GM18870 (cell line): Measurements from ENCODE around the gene APLF.
"Not testable (repeated sequence)": the region's sequence is repeated elsewhere in the genome, so short reads cannot be mapped to it uniquely, and the experiment has no call there.

Experiments used
- ATAC-seq: cut with Tn5 transposase; IDR thresholded peaks from one replicate; pipeline ENCODE4 v1.9.1; 2021; ENCODE audit warnings: moderate library complexity; ENCODE audit not compliant: unreplicated experiment

The APLF gene

DNA sequence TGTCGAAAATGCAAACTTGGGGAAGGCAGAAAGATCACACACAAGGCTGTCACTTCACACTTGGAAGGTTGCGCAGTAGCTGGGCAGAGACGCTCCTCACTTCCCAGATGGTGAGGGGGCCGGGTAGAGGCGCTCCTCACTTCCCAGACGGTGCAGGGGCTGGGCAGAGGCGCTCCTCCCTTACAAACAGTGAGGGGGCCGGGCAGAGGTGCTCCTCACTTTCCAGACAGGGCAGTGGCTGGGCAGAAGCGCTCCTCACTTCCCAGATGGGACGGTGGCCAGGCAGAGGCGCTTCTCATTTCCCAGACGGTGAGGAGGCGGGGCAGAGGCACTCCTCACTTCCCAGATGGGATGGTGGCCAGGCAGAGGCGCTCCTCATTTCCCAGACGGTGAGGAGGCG lies 59.6 kb downstream of the APLF start:
- ATAC-seq: not testable (repeated sequence)

DNA sequence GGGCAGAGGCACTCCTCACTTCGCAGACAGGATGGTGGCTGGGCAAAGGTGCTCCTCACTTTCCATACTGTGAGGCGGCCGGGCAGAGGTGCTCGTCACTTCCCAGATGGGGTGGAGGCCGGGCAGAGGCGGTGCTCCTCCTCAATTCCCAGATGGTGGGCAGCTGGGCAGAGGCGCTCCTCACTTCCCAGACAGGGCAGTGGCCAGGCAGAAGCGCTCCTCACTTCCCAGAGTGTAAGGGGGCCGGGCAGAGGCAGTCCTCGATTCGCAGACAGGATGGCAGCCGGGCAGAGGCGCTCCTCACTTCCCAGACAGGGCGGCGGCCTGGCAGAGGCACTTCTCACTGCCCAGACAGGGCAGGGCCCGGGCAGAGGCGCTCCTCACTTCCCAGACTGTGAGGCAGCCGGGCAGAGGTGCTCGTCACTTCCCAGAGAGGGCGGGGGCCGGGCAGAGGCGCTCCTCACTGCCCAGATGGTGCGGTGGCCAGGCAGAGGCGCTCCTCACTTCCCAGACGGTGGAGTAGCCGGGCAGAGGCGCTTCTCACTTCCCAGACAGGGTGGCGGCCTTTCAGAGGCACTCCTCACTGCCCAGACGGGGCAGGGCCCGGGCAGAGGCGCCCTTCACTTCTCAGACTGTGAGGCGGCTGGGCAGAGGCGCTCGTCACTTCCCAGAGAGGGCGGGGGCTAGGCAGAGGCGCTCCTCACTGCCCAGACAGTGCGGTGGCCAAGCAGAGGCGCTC lies 60.1 kb downstream of the APLF start:
- ATAC-seq: not testable (repeated sequence)

DNA sequence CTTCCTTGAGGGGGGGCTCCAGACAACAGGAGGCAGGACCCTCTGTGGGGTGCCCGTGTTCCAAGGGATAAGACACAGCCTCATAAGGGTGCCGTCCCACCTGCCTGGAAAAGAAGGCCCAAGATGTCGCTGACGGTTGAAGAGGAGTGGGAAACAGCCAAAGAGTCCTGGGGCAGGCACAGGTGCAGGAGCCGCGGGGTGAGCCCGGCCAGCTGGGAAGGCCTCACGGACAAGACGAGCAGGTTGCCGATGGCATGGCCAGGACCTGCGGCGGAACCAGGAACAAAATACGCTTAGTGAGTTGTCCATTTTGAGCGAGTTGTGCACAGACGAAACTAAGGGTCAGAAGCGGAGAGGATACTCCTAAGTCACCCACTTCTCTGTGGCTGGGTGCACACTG lies 61.8 kb downstream of the APLF start:
- not testable (repeated sequence) for ATAC-seq

DNA sequence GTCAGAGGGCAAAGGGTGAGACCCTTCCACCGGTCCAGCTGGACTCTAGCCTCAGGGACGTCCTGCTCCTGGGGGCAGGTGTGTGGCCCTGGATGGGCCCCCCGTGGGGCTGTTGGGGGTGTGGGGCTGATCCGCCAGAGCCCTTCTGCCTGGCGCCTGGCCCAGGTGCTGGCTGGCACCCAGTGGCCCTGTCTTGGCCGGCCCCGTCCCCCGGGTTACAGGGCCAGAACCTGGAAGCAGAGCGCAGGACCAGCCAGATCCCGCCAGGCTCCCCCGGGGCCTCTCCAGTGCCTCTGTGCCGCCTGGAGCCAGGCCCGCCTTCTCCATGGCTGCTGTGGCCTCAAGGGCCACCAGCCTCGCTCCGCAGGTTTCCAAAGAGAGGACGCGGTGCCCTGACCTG lies 62.3 kb downstream of the APLF start:
- not testable (repeated sequence) for ATAC-seq

DNA sequence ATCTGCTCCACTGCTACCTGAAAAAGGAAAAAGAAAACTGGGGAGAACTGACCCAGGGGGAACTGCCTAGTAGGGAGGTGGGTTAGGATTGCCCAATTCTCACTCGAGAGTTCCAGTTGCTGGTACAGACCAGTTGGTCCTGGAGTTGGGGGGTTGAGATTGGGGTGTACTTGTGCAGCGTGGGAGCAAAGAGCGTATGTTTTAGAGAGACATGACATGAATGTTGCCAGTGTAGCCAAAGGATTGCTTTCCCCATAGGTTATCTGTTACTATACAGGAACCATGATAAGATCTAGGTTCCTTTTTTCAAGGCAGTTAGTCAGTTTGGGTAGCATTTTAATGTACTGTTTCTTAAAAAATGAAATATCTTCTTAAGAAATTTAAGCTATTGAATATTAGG lies 68.6 kb downstream of the APLF start:
- ATAC-seq: no peak

DNA sequence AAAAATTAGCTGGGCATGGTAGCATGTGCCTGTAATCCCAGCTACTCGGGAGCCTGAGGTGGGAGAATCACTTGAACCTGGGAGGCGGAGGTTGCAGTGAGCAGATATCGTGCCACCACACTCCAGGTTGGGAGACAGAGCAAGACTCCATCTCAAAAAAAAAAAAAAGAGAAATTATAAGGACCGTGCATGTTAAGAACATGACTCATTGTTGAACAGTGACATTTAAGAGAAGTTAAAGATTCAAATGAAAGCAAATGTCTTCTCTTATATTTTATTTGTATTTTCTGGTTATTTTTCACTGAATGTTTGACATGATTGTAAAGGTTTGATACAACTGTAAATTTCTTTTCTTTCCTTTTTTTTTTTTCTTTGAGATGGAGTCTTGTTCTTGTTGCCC lies 69.6 kb downstream of the APLF start:
- no peak for ATAC-seq

DNA sequence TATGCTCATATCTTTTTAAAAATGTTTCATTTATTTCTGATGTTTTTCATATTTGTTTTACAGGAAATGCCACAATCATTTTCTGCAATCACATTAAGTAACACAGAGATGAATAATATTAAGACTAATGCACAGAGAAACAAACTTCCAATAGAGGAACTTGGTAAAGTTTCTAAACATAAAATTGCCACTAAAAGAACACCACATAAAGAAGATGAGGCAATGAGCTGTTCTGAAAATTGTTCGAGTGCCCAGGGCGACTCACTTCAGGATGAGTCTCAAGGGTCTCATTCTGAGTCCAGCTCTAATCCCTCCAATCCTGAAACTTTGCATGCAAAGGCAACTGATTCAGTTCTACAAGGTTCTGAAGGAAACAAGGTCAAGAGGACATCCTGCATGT lies 70.4 kb downstream of the APLF start:
- ATAC-seq: no peak

DNA sequence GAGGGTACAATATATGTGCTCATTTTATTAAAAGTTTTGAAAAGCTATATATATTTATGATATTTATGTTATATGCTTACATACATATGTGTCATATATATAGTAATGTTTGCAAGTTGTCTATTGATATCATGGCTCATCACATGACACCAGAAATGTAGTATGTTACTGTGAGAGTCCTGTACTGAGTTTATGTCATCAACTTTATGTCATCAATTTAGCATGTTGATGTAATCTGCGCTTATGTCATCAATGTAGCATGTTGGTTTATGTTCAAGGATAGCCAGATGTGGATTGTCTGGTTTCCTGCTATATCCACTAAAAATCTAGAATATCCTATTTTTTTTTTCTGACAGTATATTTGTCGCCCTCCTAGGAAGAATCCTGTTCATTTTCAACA lies 77.4 kb downstream of the APLF start:
- no peak for ATAC-seq

DNA sequence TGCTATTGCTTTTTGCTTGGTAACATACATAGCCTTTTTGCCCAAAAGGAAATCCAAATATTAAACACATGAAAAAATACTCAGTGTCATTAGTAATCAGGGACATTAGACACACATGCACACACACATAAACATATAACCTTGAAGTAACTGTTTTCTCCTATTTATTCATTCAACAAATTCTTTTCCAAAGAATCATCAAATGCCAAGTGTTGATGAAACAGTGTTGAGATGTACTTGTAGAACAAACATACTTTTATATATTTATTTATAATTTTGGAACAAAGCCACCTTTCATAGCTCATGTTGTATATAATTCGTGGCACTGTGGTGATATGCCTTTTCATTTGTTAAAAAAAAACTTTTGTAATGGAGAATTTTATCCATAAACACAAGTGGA lies 81.0 kb downstream of the APLF start:
- ATAC-seq: no peak

DNA sequence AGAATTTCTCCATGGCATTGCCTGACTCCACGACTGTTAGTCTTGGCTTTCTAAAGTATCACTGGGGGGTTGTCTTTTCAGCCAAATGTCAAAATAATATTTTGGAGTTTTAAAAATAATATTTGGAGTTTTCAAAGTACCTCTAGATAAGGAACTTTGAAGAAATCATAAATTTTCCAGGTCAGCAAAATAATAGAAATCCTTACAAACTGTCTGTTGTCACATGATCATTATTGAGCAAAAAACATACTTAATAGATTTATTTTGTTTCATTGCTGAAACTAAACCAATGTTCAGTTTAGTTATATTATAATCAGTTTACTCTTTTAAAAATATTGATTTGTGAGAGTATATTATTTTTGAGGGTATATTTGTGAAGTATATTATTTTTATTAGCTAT lies 85.7 kb downstream of the APLF start:
- no peak for ATAC-seq

DNA sequence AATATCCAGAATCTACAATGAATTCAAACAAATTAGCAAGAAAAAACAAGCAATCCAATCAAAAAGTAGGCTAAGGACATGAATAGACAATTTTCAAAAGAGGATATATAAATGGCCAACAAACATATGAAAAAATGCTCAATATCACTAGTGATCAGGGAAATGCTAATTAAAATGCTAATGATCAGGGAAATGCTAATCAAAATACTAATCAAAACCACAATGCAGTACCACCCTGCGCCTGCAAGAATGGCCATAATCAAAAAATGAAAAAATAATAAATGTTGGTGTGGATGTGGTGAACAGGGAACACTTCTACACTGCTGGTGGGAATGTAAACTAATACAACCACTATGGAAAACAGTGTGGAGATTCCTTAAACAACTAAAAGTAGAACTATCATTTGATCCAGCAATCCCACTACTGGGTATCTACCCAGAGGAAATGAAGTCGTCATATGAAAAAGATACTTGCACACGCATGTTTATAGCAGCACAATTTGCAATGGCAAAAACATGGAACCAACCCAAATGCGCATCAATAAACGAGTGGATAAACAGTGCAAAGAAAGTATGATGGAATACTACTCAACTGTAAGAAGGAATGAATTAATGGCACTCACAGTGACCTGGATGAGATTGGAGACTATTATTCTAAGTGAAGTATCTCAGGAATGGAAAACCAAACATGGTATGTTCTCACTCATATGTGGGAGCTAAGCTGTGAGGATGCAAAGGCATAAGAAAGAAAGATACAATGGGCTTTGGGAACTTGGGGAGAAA lies 88.2 kb downstream of the APLF start:
- not testable (repeated sequence) for ATAC-seq

DNA sequence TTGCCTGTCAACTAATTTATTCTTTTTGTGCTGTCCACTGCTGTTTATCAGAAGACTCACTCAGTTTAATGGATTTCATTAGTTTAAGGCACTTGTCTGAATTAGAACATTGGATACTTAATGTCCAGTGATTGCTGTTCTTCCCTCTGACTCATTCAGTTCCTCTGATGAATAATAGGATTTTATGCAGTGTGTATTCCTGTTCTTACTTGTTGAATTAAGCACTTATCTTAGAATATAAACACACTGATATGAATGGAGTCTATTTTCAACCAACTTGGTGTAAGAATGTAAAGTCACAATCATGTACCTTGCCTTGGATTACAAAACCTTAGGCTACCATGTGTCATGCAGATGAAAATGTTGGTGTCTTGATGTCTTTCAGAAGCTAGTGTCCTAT lies 89.0 kb downstream of the APLF start:
- no peak for ATAC-seq

DNA sequence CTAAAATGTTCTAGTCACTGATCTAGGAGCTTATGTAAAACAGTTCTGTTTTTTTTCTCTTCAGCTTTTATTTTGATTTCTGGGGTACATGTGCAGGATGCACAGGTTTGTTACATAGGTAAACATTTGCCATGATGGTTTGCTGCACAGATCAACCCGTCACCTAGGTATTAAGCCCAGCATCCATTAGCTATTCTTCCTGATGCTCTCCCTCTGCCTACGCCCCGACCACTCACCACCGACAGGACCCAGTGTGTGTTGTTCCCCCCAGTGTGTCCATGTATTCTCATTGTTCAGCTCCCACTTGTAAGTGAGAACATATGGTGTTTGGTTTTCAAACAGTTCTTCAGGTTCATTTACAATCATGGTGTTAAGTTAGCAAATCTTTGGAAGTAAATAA lies 91.2 kb downstream of the APLF start:
- ATAC-seq: no peak

DNA sequence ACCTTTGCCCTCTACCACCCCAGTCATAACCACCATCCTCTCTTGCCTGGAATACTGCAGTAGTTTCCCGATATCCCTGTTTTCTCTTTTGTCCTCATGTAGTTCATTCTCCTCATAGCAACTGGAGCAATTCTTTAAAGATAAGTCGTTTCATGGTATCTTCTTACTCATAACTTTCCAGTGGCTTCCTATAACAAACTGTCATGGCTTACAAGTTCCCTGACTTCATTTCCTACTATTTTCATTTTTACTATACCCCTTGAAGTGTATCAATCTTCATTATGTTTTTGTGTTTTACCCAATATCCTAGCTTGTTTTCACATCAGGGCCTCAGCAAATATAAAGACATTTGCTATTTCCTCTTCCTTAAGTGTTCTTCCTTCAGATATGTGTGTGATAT lies 92.3 kb downstream of the APLF start:
- no peak for ATAC-seq

DNA sequence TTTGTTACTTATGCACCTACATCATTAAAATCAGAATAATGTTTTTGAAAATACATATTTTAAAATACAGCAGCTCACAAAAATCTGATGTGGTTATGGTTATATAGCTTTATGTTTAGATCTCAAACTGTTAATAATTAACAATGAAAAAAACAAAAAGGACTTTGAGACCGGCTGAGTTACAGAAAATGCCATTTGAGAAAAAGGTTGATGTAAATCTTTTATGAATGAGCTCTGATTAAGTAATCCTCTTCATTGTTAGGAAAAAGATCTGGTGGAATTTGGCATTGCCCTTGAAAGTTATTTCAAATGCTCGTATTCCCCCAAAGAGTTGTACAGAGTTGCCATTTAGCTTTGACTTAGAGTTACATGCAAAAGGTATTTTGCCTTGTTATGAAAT lies 93.2 kb downstream of the APLF start:
- no peak for ATAC-seq

DNA sequence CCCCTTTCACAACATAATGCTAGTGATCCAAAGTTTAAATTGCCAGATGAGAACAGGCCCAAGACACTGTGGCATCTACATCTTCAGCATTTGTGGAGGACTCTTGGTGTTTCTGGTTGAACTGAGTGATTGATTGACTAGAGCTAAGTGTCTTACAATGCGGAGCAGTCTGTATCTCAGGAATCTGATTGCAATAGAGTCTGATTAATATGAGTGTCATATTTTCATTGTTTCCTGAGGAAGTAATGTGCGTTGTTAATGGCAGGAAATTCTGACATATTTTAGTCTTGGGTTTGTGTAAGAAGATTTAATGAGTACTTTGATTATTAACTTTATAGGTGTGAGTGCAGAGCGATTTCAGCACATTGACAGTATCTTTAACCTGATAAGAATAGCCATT lies 94.0 kb downstream of the APLF start:
- ATAC-seq: no peak

DNA sequence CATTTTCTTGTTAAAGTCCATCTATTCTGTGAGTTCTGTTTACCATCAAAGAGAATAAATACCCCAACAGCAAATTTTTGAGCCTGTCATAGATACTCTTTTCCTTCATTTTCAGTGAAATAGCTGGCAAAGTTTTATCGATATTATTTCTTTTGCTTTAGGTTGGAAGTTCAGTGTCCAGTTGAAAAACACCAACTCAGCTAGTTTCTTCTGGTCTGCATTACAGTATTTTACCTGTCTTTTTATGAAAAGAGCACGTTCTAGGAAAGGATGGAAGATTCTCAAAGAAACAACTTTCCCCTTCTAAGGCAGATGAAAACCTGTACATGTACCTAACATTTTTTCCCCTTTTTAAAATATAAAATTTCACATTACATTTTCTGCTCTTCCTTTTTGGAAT lies 95.5 kb downstream of the APLF start:
- no peak for ATAC-seq

DNA sequence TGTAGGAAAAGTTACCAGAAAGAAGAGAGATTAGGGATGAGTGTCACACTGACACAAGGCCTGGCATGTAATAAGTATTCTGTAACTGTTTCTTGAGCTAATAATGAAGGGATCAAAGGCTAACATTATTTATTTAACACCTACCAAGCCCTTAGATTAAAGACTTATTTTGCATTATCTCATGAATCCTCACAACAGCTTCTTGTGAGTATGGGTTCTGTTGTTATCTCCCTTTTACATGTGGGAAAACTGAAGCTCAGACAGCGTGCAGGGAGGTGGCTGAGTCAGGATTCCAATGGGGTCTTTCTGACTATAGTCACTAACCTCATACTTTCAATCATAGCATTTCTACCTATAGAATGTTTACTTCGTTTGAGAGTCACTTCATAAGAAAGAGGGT lies 97.0 kb downstream of the APLF start:
- no peak for ATAC-seq

DNA sequence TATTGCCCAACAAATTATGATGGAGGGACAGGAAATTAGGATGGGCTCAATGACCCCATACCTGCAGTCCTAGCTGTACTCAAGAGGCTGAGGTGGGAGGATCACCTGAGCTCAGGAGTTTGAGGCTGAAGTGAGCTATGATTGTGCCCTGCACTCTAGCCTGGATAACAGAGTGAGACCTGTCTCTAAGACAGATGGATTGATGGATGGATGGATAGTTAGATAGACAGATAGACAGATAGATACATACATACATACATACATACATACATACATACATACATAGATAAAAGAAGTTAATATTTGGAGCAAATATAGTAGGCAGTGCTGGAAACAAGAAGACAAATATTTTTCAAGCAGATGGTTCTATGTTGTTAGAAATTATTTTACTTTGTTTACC lies 97.9 kb downstream of the APLF start:
- ATAC-seq: no peak

DNA sequence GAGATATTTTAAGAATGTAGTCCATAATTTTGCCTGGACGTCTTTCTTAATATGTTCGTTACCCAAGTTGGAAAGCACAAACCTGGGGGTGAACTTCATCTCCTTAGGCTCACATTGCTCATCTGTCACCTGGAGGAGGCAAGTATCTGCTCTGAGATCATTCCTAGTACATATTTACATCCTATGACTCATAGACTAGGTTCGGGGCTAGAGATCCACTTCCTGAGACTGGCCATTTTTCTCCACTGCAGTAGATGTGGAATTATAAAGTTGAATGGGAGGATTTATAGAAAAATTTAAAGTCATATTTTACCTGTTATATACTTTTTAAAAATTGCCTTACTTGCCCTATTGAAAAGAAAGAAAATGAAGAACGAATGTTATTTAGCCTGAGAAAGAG lies 98.5 kb downstream of the APLF start:
- ATAC-seq: no peak

DNA sequence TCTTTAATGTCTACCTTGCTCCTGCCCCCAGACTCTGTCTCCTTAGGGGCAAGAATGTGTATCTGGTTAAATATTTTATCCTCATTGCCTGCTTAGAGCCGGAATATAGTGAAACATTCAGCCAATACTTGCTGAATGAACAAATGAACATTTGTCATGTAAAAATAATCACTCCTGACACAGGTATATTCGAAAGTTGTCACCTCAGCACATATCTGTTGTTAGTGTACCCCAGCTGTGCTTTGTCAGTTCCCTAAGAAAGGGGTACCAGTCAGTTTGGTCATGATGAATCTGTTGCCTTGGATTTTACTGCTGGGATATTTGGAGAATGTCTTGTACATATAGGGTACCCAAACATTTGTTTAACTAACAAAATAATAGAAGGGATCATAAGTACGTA lies 99.0 kb downstream of the APLF start:
- no peak for ATAC-seq

DNA sequence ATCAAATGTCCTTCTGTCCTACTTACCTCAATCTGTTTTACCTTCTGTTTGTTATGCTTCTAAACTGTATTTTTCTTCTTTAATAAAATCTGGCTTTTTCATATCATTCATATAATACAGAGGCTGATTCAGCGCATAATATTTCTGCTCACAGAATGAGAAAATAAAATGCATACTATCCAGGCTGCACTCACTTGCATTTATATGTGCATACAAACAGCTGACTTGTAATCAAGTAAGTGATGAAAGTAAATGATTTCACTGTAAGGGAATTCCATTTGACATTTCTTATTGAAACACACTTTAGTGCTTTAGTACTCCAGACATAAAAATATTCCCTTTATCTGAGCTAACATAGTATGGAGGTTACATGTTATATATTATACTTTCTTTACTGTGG lies 100.7 kb downstream of the APLF start:
- ATAC-seq: no peak

DNA sequence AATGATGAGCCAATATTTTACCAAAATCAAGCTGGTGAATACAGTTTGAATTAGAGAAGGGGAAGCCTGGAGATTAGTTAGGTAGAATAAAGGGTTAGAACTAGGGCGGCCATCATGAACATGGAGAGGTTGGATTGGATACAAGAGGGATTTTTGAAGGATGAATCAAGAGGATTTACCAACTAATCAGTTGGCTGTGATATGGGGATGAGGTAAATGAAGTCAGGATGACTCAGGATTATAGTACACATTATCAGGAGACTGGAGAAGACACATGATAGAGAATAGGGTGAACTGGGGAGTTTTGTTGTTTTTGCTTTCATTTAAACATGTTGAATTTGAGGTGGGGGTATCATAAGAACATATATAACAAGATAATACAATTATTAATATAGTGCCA lies 102.2 kb downstream of the APLF start:
- ATAC-seq: no peak
